Activated CD8-positive, alpha-beta memory T cell treated with anti-CD3 and anti-CD28 coated beads, Interleukin-2, amount 10 ng/mL, durations not matched to agents 7 days and 5 days (primary cell): ENCODE measurements around the gene PPP1R1B. TPM values are rescaled to one million over a fixed set of nuclear protein-coding genes. Genes with fewer than 3 reads are reported as not detected.
A peak's percentile ranks its signal among the peaks of the same experiment; 100 is the strongest.

Experiments
- ATAC-seq: fragments of 150-1000 bp; cut with Tn5 transposase; one replicate; pipeline ENCODE4 v1.10.0; 2021; ENCODE audit warnings: moderate library complexity
- CTCF ChIA-PET: fragments of 350-600 bp; sonication (Branson Sonifier 250); formaldehyde crosslinking; loops from one replicate; lab custom pipeline; 2021; ENCODE audit warnings: antibody characterized with exemption; lab: Charles Lee
- DNase-seq: peaks from one replicate; pipeline ENCODE4 v3.0.0-alpha.2; 2020
- H3K27ac Mint-ChIP-seq: one replicate; pipeline ENCODE4 v1.8.0; 2021; ENCODE audit warnings: mild to moderate bottlenecking, mixed read lengths
- H3K27me3 Mint-ChIP-seq: one replicate; pipeline ENCODE4 v1.8.0; 2021; ENCODE audit warnings: mixed read lengths
- H3K36me3 Mint-ChIP-seq: one replicate; pipeline ENCODE4 v1.8.0; 2021; ENCODE audit warnings: mild to moderate bottlenecking, mixed read lengths
- H3K4me1 Mint-ChIP-seq: one replicate; pipeline ENCODE4 v1.8.0; 2021; ENCODE audit warnings: mixed read lengths
- H3K4me3 Mint-ChIP-seq: one replicate; pipeline ENCODE4 v1.8.0; 2021; ENCODE audit warnings: mild to moderate bottlenecking, moderate library complexity, mixed read lengths
- H3K9me3 Mint-ChIP-seq: one replicate; pipeline ENCODE4 v1.8.0; 2022; ENCODE audit warnings: low read depth, mixed read lengths
- total RNA-seq, 2 experiments: library from RNA; stranded (reverse); gene quantifications; one replicate each; pipeline ENCODE4 v1.2.3, GENCODE V29; 2021

PPP1R1B gene
- total RNA-seq, 2 experiments from 2014 or later: not detected

DNA sequence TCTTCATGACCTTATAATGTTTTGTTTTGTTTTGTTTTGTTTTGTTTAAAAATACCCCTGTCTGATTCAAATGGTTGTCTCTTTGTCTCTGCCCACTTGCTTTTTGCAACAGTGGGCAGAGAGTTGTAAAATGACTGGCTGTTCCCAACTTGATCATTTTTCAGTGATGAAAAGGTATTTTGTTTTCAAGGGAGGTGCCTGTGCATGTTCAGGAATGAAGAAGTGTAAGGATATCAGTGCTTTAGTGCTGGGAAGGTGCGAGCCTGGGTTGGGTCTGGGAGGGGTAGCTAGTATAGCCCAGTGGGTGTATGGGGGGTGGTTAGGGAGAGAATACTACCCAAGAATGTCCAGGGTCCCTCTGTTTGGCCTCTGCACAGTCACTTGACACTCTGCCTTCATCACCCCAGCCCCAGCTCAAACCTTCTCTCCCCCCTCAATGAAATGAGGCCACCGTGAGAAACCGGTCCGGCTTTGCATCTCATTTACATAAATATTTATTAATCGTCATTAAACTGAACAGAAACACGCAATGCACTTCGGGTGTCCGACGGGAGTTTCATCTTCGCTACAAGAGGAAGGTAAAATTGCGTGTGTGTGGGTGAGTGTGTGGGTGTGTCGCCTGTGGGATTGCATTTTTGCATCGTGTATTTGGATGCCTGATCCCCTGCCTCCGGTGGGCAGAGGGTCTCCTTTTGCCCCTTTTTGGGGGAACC lies 23.3 kb upstream of the PPP1R1B start:
- CTCF ChIA-PET: interaction anchor here (0.7 kb wide), 1 partner anchor 55 kb away, joined by 3 read pairs; no protein-coding TSS in a partner anchor
- Mint-ChIP-seq H3K4me1 (peaks cover 16% of the 10 kb centered on the region), H3K4me3 (no peak overlapping the region)

DNA sequence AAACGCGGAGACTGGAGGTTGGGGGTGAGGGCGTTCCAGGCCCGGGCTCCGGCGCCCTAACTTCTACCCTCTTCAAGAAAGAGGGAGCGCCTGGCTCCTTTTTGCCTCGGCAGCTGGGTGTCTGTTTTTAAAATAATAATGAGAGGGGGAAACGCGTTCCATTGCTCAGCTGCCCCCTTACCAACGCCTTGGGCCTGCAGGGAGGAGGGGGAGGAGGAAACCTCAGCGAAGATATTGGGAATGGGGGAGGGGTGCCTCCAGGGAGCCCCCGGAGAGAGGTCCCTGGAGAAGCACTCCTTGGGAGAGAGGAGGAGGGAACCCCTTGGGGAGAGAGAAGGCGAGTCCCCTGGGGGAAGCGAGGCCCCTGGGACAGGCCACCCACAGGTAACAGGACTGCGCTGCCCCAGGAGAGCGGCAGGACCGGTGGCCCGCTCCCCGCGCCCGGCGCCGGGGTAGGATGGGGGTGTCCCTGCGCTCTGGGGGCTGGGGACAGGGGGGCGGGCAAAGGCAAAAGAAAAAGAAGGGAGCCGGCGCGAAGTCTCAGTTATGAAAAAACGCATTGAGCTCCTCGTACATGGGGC lies 21.8 kb upstream of the PPP1R1B start:
- Mint-ChIP-seq H3K9me3 (no peaks in the 10 kb centered on the region), H3K4me1 (peaks cover 14% of the 10 kb centered on the region), H3K4me3 (no peak overlapping the region), H3K27me3 (peaks cover 85% of the 10 kb centered on the region), H3K27ac (no peak overlapping the region), H3K36me3 (no peaks in the 10 kb centered on the region)
- CTCF ChIA-PET: interaction anchor here (0.9 to 3.9 kb wide), 3 partner anchors 17 to 48 kb away, joined by 3 to 19 read pairs (median 5); no protein-coding TSS in a partner anchor
- no peak for DNase-seq
- ATAC-seq: no peak

More for the DNA sequence above, 23.3 kb upstream of the PPP1R1B start:
- Mint-ChIP-seq H3K27ac (no peak overlapping the region), H3K9me3 (no peaks in the 10 kb centered on the region), H3K36me3 (no peaks in the 10 kb centered on the region), H3K27me3 (peaks cover 85% of the 10 kb centered on the region)
- ATAC-seq (no peak), DNase-seq (no peak)

DNA sequence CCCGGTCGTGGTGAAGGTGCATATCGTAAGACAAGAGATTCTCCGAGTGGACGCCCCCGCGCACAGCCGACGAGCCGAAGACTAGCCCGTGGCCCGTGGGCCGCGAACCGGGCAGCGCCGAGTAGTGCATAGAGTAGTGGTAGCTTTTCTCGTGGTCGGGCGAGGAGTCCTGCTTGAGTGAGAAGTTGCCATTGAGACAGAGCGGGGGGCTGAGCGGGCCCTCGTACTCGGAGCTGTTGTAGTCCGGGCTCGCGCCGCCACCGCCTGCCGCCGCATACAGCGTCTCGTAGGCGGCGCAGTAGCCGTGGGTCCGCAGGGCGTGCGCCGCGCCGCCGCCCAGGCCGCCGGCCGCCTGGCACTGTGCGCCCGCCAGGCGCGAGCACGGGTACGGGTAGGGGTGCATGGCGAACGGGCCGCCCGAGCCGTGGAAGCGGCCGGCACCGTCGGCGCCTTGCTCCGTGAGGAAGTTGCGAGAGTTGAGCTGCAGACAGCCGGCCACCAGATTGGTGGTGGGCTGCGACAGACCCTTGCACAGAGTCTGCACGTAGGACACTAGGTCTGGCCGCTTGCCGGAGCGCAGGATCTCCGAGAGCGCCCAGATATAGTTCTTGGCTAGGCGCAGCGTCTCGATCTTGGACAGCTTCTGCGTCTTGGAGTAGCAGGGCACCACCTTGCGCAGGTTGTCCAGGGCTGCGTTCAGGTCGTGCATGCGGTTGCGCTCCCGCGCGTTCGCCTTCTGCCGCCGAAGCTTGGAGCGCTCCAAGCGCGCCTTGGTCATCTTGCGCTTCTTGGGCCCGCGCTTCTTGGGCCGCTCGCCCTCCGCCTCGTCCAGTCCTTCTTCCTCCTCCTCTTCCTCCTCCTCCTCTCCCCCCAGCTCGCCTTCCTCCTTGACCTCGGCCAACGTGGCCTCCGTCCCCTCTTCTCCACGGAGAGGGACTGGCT lies 21.0 kb upstream of the PPP1R1B start:
- ATAC-seq: peak; percentile 47
- Mint-ChIP-seq H3K9me3 (no peaks in the 10 kb centered on the region), H3K4me1 (peaks cover 14% of the 10 kb centered on the region), H3K27ac (no peak overlapping the region), H3K27me3 (peaks cover 79% of the 10 kb centered on the region), H3K4me3 (no peak overlapping the region), H3K36me3 (no peaks in the 10 kb centered on the region)
- DNase-seq: no peak
- CTCF ChIA-PET: interaction anchor here (1.0 to 3.9 kb wide), 3 partner anchors 16 to 19 kb away, joined by 3 to 19 read pairs (median 3); no protein-coding TSS in a partner anchor

DNA sequence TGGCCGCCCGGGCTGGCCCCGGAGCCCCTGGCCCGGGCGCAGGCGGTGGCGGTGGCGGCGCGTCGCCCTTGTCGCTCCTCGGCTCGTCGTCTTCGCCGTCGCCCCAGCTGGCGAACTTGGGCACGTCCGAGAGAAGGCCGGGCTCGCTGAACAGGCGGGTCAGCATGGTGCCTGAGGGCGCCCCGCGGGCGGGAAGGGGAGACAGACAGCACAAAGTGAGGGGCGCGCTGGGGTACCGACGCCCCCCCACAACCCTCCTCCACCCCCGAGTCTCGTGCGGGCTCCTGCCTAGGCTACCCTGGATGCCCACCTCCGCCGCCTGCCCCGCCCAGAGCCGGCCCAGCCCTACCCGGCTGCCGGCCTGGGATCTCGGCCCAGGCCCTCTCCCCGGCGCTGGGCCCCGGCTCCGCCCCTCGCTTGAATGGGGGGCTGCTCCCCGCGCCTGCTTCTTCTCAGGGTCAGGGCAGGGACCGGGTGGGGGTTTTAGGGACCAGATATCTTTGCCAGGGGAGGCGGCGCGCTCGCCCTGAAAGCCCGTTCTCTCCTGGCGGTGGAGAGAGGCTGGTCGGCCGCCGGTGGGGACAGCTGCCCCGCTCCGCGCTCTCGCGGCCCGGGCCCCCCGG lies 20.2 kb upstream of the PPP1R1B start:
- Mint-ChIP-seq H3K27ac (no peak overlapping the region), H3K4me1 (peaks cover 14% of the 10 kb centered on the region), H3K27me3 (peaks cover 76% of the 10 kb centered on the region), H3K9me3 (no peaks in the 10 kb centered on the region), H3K4me3 (no peak overlapping the region), H3K36me3 (no peaks in the 10 kb centered on the region)
- ATAC-seq (no peak), DNase-seq (no peak)
- CTCF ChIA-PET: interaction anchor here (1.2 to 3.9 kb wide), 3 partner anchors 15 to 19 kb away, joined by 3 to 19 read pairs (median 3); no protein-coding TSS in a partner anchor

DNA sequence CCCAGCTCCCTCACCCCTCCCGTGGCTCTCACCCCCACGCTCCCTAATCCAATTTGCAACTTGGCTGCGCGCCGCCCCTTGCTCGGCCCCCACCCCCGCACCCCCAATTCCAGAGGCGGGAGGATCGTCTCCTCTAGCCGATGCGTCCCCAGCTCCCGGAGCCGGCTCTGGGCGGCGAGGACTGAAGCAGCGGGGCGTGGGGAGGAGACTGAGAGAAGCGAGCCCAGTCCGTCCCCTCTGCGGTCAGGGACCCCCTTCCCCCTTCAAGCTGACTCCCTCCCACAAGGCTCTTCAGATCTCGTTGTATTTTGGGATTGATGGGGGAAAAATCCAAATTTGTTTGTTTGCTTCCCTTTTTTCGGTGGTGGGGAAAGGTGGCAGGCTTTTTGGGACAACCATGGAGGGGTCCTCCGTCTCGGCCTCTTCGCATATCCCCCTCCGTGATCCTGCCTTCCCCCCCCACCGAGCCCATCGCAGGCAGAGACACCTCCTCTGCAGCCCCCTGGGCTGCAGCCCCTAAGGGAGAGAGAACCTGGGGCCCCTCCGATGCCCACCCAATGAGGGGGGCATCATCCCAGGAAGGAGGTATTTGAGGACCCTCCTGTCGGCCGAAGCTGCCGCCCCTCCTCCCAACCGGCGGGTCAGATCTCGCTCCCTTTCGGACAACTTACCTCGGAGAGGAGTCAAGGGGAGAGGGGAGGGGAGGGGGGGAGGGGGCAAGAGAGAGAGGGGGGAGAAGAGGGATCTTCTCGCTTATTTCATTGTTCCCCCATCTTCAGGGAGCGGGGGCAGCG lies 19.5 kb upstream of the PPP1R1B start:
- no peaks in the 10 kb centered on the region for H3K9me3 Mint-ChIP-seq
- no peak overlapping the region for H3K27ac Mint-ChIP-seq
- H3K4me3 Mint-ChIP-seq: no peak overlapping the region
- H3K4me1 Mint-ChIP-seq: peaks cover 14% of the 10 kb centered on the region
- DNase-seq: no peak
- no peaks in the 10 kb centered on the region for H3K36me3 Mint-ChIP-seq
- CTCF ChIA-PET: interaction anchor here (1.2 to 3.9 kb wide), 3 partner anchors 14 to 18 kb away, joined by 3 to 19 read pairs (median 3); no protein-coding TSS in a partner anchor
- ATAC-seq: no peak
- peaks cover 69% of the 10 kb centered on the region for H3K27me3 Mint-ChIP-seq

GRCh38 chr17:39607851-39608130 lies 19.0 kb upstream of the PPP1R1B start, which contains the start of gene NEUROD2:
Gene NEUROD2, minus strand, starts transcription at chr17:39607920. Its CDS starts 1,321 bp downstream, at chr17:39606599.
- Mint-ChIP-seq H3K27me3 (peaks cover 64% of the 10 kb centered on the region), H3K36me3 (no peaks in the 10 kb centered on the region), H3K4me3 (no peak within 1 kb of the TSS), H3K4me1 (peaks cover 14% of the 10 kb centered on the region), H3K27ac (no peak within 1 kb of the TSS), H3K9me3 (no peaks in the 10 kb centered on the region)
- CTCF ChIA-PET: interaction anchor here (3.9 kb wide), 1 partner anchor 14 kb away, joined by 19 read pairs; no protein-coding TSS in a partner anchor
- no peak for DNase-seq
- no peak for ATAC-seq

- no peak for DNase-seq
- peaks cover 13% of the 10 kb centered on the region for H3K4me1 Mint-ChIP-seq
- H3K36me3 Mint-ChIP-seq: no peaks in the 10 kb centered on the region
- ATAC-seq: no peak
- H3K27ac Mint-ChIP-seq: no peak overlapping the region
- H3K4me3 Mint-ChIP-seq: no peak overlapping the region
- peaks cover 62% of the 10 kb centered on the region for H3K27me3 Mint-ChIP-seq
- CTCF ChIA-PET: interaction anchor here (1.0 to 3.9 kb wide), 2 partner anchors 13 to 14 kb away, joined by 4 to 19 read pairs; no protein-coding TSS in a partner anchor
- no peaks in the 10 kb centered on the region for H3K9me3 Mint-ChIP-seq
These were observed 18.4 kb upstream of the PPP1R1B start for GRCh38 chr17:39608142-39608981.

- ATAC-seq (no peak), DNase-seq (no peak)
- Mint-ChIP-seq H3K36me3 (no peaks in the 10 kb centered on the region), H3K27me3 (peaks cover 56% of the 10 kb centered on the region), H3K4me1 (peaks cover 9% of the 10 kb centered on the region), H3K9me3 (no peaks in the 10 kb centered on the region), H3K4me3 (no peak overlapping the region), H3K27ac (no peak overlapping the region)
- CTCF ChIA-PET: interaction anchor here (1.0 kb wide), 1 partner anchor 12 kb away, joined by 4 read pairs; no protein-coding TSS in a partner anchor
These were observed 17.2 kb upstream of the PPP1R1B start for GRCh38 chr17:39609416-39610025.

DNA sequence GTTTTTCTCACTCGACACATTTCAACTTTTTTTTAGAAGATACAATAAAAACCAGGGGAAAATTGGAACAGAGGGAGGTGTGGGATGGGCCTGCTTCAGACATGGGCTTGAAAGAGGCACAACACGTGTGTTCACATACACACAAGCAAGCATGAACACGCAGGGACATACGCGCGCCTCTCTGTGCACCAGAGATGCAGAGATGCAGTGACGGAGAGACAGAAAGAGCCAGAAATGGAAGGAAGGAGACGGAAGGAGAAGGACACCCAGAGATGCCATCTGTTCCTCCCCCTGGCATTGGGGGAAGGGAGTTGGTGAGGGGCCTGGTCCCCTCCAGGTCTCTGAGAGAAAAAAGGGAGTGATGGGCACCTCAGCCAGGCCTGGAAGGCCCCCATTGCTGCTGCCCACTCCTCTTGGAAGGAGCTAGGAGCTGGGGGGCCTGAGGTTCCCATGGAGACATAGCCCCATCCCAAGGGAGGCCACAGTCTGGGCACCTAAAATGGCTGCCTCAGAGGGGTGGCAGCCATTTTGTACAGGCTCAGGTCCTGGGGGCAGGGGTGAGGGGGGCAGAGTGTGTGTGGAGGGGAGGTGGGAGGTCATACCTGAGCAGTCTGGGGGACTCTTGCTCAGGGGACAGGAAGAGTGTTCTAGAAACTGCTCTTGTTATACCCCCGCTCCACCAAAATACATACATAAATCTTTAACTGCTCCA lies 15.2 kb upstream of the PPP1R1B start:
- H3K4me1 Mint-ChIP-seq: no peaks in the 10 kb centered on the region
- peaks cover 55% of the 10 kb centered on the region for H3K27me3 Mint-ChIP-seq
- no peak overlapping the region for H3K4me3 Mint-ChIP-seq
- H3K36me3 Mint-ChIP-seq: no peaks in the 10 kb centered on the region
- no peak overlapping the region for H3K27ac Mint-ChIP-seq
- CTCF ChIA-PET: interaction anchor here (2.4 to 2.7 kb wide), 2 partner anchors 10 to 12 kb away, joined by 8 to 22 read pairs; no protein-coding TSS in a partner anchor
- DNase-seq (no peak), ATAC-seq (no peak)
- no peaks in the 10 kb centered on the region for H3K9me3 Mint-ChIP-seq

DNA sequence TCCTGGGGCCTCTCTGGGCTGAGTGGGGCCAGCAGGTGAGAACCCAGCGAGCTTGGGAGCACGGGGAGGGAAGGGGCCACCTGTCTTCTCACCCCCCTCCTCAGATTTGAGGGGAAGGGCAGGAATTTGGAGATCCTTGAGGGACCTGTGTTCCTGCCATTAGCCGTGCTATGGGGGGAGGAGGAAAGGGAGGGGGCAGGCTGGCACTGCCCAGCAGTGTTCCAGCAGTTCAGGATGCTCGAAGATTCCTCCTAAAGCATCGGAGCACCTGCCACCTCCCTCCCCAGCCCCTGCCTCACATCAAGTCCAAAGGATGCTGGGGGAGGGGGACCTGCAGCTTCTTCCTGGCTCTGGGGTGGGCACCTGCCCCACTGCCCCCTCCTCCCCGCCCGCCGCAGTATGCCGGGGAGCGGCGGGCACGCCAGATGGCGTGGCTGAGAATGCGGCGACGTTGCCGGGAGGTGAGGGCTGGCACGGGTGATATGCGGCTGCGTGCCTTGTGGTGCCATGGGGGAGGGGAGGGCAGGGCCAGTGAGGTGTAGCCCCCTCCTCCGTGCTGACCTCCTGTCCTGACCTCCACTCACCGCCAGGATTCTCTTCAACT lies 14.4 kb upstream of the PPP1R1B start:
- no peak for ATAC-seq
- no peak overlapping the region for H3K27ac Mint-ChIP-seq
- no peak overlapping the region for H3K4me3 Mint-ChIP-seq
- CTCF ChIA-PET: interaction anchor here (2.4 to 2.7 kb wide), 2 partner anchors 9 to 11 kb away, joined by 8 to 22 read pairs; no protein-coding TSS in a partner anchor
- peaks cover 59% of the 10 kb centered on the region for H3K27me3 Mint-ChIP-seq
- no peaks in the 10 kb centered on the region for H3K9me3 Mint-ChIP-seq
- H3K4me1 Mint-ChIP-seq: no peaks in the 10 kb centered on the region
- no peaks in the 10 kb centered on the region for H3K36me3 Mint-ChIP-seq
- DNase-seq: no peak
